ENCODE results near the gene GIPR.

DNA sequence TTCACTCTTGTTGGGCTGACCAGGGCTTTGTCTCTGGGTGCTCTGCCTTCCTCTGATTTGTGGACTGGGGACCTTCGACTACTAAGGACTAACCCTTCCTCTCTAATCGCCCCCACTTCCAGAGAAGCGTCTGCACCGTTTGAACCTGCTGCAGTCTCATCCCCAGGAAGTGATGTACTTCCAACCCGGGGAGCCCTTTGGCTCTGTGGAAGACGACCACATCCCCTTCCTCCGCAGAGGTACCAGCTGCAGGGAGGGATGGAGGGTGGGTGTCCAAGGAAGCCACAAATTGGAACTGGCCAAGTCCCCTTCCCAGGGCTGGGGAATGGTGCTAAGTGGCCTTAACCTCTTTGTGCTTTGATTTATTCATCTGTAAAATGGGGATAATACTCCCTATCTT lies 33.7 kb downstream of the GIPR start:
- TF ChIP-seq POLR2AphosphoS5 (IDR thresholded peaks at IDR 0.05) (no peak), POLR2A (IDR thresholded peaks at IDR 0.05) (no peak)
- TF ChIP-seq, protein P1, sequence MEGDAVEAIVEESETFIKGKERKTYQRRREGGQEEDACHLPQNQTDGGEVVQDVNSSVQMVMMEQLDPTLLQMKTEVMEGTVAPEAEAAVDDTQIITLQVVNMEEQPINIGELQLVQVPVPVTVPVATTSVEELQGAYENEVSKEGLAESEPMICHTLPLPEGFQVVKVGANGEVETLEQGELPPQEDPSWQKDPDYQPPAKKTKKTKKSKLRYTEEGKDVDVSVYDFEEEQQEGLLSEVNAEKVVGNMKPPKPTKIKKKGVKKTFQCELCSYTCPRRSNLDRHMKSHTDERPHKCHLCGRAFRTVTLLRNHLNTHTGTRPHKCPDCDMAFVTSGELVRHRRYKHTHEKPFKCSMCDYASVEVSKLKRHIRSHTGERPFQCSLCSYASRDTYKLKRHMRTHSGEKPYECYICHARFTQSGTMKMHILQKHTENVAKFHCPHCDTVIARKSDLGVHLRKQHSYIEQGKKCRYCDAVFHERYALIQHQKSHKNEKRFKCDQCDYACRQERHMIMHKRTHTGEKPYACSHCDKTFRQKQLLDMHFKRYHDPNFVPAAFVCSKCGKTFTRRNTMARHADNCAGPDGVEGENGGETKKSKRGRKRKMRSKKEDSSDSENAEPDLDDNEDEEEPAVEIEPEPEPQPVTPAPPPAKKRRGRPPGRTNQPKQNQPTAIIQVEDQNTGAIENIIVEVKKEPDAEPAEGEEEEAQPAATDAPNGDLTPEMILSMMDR (IDR thresholded peaks at IDR 0.05 in 8 of 11, conservative IDR thresholded peaks at IDR 0.05 in 3 of 11) = no peak
